Measurements from ENCODE around the gene CSAD.

CSAD gene

GRCh38 chr12:53198486-53199110 is 17.9 kb upstream of the CSAD start:
- DNase-seq (ENCODE audit: low spot score) = no peak

DNA sequence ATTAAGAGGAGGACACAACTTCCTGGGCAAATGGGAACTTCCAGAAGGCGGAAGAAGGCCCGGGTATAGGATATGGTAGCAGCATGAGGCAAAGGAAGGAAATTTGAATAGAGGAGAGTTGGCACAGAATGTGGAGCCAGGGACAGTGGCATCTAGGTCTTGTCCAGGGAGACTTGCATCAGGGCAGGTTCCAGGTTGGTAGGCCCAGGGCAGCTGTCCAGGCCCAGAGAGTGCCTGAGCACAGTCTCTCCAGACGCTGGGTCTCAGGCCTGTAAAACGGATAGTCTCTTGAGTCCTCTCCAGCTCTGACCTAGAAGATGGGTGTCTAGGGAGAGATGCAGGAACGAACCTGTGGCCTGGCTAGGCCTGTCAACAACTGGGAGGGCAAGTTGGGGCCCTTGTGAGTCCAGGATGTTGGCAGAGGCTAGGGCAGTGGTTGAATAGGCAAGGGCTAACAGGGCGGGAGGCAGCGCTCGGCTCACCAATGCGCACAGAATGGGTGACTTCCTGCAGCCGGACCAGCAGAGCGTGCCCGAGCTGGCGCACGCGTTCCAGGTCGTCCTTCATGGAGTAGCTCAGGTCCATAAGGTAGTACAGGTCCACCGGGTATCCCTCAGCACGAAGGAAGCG is 16.4 kb upstream of the CSAD start:
- DNase-seq (ENCODE audit: low spot score) = no peak

DNA sequence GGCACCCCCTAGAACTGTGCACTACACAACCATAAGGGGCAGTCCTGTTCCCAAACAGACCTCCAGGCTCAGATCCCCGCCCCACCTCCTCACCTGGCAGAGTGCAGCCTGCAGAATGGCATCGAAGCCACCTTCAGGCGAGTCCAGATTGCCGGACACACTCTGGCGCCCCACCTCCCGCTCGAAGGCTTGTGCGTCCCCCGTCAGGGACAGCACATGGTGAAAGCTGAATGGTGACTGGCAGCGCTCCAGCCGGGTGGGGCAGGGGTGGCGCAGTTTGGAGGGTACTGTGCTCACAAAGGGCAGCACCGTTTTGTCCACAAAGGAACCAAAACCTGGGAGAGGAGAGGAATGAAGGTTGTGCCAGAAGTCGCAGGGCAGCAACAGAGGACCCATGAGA is 15.8 kb upstream of the CSAD start:
- no peak for DNase-seq (ENCODE audit: low spot score)

DNA sequence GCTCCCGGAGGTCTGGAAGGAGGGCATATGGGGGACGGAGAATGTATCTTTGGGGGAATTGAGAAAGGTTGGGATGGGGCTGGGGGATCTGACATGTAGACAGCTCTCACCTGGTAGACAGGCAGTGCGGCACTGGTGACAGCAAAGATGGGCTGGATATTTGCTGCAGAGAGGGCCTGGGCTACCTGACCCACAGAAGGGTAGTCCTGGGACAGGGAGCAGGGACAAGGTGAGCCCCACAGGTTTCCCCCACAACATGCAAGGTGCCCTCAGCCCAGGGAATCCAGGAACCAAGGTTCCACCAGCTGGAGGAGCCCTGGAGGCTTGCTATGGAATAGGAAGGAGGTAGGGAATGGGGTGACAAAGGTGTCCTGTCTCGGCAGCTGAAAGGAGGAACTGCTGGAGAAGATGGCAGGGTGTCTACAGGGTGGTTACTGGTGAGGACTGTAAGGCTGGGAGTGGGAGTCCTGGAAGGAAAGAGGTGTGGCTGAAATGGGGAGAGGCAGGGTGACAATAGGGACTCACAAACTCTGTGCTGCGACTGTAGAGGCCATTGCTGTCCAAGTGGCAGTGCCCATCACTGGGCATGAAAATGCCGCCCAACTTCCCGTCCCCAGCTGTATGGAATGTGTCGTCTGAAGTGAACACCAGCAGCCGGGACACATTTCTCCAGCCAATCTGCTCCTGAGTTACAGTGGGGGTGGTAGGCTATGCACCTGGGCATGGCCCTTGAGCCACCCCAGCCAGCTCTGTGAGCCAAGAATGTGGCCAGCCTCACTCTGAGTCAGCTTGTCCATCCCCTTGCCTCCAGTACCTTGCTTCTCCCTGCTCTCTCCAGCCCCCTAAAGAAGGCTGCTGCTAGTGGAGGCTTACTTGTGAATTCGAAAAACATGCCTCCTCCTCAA is 15.0 kb upstream of the CSAD start:
- DNase-seq (ENCODE audit: low spot score) = no peak

DNA sequence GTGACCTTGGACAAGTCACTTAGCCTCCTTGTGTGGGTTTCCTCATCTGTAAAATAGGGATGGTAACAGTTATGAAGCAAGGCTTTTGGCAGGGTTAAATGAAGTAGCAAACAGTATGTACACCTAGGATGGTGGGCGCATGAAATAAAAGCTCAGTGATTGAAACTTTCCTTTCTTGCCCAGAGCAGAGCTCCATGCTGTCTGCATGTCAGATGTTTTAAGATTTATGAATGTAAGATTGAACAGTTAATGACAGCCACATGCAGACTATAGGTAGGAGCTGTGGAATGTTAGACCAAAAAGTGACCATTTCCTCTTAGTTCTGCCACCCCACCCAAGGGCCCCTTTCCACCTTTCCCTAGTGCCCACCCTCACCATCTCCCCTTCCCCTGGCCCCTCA is 14.2 kb upstream of the CSAD start:
- DNase-seq (ENCODE audit: low spot score) = no peak

DNA sequence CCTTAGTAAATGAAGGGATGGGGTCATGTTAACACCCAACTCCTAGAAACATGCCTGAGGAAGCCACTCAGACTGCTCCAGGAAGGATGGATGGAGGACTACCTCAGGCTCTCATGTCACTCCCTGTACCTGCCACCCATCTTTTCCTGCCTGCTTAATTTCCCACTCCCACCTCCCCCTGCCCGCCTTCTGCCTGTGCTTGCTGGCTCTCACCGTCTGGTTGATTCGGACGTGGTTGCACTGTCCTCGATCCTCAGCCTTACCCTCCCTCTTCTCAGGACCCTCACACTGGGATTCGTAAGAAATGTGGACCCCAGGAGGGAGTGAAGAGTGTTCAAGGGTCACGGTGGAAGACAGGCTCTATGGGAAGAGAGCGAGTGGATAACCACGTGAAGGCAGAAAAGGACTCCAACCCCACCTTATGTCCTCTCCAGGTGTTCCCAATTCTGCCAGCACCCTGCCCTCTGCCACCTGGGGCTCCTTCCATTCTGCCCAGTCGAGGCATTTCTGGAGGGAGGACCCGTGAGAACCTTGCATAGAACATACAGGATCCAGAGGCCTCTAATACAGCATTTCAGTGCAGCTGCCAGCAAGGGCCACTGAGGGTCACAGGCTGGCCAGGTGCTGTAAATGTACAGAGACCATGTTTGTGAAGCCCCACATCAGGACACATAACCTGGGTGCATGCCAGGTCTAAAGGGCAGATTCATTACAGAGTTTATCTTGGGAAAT is 13.4 kb upstream of the CSAD start:
- DNase-seq (ENCODE audit: low spot score) = no peak

DNA sequence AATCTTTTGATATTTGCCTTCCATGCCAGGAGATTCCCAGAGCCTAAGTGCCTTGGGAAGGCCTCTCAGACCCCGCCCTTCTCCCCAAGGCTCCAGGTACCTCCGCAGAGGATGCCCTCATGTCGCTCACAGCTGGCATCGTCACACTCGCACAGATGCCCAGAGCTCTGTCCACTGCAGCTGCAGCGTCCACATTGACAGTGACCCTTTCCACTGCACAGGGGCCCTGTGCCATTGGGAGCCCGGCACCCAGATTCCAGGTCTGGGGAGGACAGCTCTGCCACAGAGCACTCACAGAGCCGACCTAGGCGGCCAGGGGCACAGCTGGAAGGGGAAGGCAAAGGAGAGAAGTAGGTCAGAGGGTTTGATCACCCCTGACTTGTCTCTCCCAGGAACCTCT is 12.3 kb upstream of the CSAD start:
- DNase-seq (ENCODE audit: low spot score) = no peak

DNA sequence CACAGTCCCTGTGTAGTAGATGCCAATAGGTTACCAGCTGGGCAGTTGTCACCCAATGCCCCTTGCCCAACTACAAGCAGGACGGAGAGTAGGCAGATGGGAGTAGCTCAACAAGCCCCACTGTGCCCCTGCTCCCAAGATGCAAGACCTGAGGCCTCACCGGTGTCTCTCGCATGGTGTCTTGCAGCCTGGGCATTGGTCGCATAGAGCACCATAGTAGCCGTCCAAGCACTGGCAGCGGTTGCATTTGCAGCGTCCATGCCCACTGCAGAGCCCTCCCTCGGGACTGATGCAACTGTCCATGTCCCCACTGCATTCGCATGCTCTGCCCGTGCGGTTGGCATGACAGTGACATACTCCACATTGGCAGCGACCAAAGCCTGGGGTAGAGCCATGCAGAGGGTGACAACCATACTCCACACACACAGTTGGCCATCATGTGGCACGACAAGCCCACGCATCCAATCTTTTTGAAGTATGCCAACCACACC is 11.9 kb upstream of the CSAD start:
- no peak for DNase-seq (ENCODE audit: low spot score)

DNA sequence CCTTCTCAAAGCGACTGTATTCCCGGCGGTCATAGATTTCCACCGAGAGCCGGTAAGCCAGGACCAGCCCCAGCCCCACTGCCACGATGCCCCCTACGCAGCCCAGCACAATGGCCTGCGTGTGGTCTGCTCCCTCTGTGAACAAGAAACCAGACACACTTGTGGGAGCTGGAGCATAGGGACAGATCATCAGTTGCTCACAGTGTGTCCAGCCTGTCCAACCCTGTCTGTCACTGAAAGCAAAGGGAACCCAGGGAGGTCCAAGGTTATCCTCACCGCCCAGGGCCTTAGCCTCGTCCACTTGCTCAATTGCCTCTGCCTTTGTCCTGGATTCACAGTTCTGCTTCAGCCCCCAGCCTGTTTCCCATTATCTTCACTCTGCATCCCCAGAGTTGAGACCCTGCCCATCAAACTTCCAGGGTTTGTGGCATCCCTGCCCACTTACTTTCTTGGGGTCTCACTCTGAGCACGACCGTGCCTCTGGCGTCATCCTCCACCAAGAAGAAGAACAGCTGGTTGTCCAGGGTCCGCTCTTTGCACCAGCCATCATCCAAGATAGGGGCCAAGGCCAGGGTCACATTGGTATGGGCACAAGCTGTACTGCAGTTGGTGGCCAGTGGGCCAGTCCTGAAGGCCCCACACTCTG is 11.3 kb upstream of the CSAD start:
- no peak for DNase-seq (ENCODE audit: low spot score)

- DNase-seq (ENCODE audit: low spot score) = no peak
These were observed 10.6 kb upstream of the CSAD start for GRCh38 chr12:53191096-53191884.

DNA sequence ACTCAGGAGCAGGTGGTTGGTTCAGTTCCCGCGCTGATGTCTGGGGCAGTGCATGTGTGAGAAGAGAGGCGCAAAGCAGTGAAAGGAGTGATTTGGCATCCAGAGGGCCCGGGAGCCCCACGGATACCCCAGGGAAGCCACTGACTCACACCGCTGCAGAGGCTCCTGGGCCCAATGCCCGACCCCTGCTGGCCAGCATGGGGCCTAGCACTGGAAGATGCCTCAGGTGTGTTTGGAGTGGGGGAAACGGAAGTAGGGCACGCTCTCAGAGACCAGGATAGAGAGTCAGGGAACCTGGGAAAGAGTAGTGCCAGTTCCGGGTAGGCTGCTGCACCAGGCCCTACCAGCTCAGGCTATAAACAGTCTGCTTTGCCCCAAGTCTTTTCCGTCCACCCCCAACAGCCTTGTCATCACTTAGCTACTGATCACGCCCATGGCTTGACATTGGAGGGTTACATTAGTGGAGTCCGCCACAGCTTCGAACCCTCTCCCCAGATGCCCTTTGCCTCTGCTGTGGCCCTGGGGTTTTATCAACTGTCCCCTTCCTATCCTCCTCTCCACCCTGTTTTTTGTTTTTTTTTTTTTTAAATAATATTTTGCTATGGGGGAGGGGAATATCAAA is 9.5 kb upstream of the CSAD start:
- DNase-seq (ENCODE audit: low spot score) = peak; percentile 53

DNA sequence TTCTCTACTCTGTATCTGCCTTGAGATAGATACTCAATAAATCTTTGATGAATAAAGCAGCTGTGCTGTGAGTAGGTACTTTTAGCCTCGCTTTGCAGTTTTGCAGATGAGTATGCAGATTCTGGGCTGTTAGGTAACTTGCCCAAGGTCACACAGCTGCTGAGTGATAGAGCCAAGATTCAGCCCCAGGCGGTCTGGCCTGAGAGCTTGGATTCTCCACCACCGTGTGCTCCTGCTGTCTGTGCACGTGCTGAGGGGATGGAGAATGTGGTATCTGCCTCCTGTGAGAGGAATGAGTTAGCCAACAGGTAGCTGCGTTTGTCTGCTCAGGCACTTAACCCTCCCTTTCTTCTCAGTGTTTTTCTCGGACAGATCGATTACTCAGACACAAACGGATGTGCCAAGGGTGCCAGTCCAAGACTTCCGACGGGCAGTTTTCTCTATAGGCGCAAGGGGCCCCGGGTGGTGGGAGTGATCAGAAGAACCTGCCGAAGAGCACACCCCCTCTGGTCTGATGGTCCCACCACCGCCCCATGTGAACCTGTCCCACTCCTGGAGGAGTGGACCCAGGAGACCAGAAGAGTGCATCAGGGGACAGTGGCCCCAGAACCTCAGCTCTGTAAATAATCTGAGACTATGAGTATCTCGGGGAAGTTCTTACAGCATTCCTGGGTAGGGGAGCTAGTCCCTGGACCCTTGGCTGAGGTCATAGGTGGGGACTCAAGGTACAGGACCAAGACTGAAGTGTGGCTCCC is 6.6 kb upstream of the CSAD start:
- DNase-seq (ENCODE audit: low spot score) = no peak

- DNase-seq (ENCODE audit: low spot score) = no peak
These were observed 6.0 kb upstream of the CSAD start for GRCh38 chr12:53186745-53187144.

GRCh38 chr12:53185582-53186153 is 4.9 kb upstream of the CSAD start:
- DNase-seq (ENCODE audit: low spot score) = no peak

- DNase-seq (ENCODE audit: low spot score) = no peak
These were observed 4.1 kb upstream of the CSAD start for GRCh38 chr12:53184828-53185227.

DNA sequence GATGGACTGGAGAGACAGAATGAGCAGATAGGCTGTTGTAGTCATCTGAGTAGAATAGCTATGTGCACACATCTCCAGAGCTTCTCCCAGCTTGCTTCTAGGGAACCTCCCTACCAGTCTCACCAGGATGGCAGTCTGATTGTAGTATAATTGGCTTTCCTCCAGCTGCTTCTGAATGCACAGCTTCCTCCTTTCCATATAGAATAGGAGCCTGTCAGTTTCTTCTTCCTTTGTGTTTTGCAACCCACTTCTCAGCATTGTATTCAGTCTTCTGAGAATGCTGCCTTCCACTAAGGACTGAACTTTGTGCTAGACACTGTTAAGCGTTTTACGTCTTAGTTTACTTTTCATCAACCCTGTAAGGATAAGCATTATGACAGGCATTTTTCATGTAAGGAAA is 2.2 kb upstream of the CSAD start:
- no peak for DNase-seq (ENCODE audit: low spot score)

DNA sequence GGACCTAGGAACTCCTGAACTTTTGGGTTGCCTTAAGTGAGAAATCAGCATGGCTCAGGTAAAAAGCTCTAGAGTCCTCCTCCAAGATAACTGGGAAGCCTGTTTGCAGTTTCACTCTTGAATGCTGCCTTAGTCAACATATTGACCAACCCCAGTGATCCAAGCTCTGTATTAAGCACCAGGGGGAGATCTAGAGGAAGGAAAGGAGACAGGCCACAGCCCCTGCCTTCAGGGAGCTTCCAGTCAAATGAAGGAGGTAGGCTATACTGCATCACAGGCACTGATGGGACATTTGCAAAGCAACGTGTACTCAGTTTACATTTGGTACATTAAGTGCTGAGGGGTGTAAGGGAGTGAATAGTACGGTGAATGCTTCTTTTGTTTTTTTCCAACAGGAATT is 1.2 kb upstream of the CSAD start:
- DNase-seq (ENCODE audit: low spot score) = no peak

GRCh38 chr12:53180931-53181645 is 363 bp upstream of the CSAD start:
- DNase-seq (ENCODE audit: low spot score) = peak; percentile 74
